DND-41 (cell line): ENCODE data around the gene CFAP100.

ENCODE experiments used
- ATAC-seq: fragments of 200-7000 bp; cut with Tn5 transposase; 3 replicates; pipeline ENCODE4 v1.9.1; 2021; ENCODE audit warnings: low read depth; ENCODE audit not compliant: insufficient read depth
- DNase-seq: peaks from one replicate; pipeline ENCODE4 v3.0.0-alpha.2; 2020
- H2AFZ ChIP-seq: 2 replicates; pipeline ENCODE4 v1.6.0; 2012; ENCODE audit warnings: low read depth, low read length
- H3K27ac ChIP-seq: 2 replicates; pipeline ENCODE4 v1.5.1; 2012; ENCODE audit warnings: low read length, inconsistent platforms
- H3K27me3 ChIP-seq: fragments of 200-600 bp; sonication (generic); 2 replicates; pipeline ENCODE4 v1.6.0; 2012; ENCODE audit warnings: low read length, mild to moderate bottlenecking, inconsistent platforms; ENCODE audit not compliant: insufficient read depth, poor library complexity
- H3K36me3 ChIP-seq: 2 replicates; pipeline ENCODE4 v1.5.1; 2012; ENCODE audit warnings: low read length, inconsistent platforms; ENCODE audit not compliant: insufficient read depth
- H3K4me1 ChIP-seq: 2 replicates; pipeline ENCODE4 v1.5.1; 2012; ENCODE audit warnings: mild to moderate bottlenecking, low read length; ENCODE audit not compliant: insufficient read depth
- H3K4me2 ChIP-seq: 2 replicates; pipeline ENCODE4 v1.6.0; 2012; ENCODE audit warnings: mild to moderate bottlenecking, moderate library complexity, low read length, inconsistent platforms; ENCODE audit not compliant: insufficient read depth
- H3K4me3 ChIP-seq, 2 experiments: fragments of 200-600 bp in 1 of 2; shearing (Covaris generic) in 1 of 2; 2 replicates each; pipeline ENCODE4 v1.5.1; 2012 to 2016; ENCODE audit warnings: inconsistent platforms in 2 of 2, low read length in 2 of 2, mild to moderate bottlenecking in 2 of 2, low read depth in 1 of 2, moderate library complexity in 1 of 2
- H3K79me2 ChIP-seq: 2 replicates; pipeline ENCODE4 v1.6.0; 2012; ENCODE audit warnings: low read length, inconsistent platforms; ENCODE audit not compliant: insufficient read depth
- H3K9ac ChIP-seq: 2 replicates; pipeline ENCODE4 v1.6.0; 2012; ENCODE audit warnings: low read depth, mild to moderate bottlenecking, inconsistent platforms, low read length, moderate library complexity
- H3K9me3 ChIP-seq: 2 replicates; pipeline ENCODE4 v1.5.1; 2012; ENCODE audit warnings: low read length, moderate library complexity, mild to moderate bottlenecking, inconsistent platforms; ENCODE audit not compliant: insufficient read depth, severe bottlenecking
- H4K20me1 ChIP-seq: 2 replicates; pipeline ENCODE4 v1.6.0; 2012; ENCODE audit warnings: low read length; ENCODE audit not compliant: insufficient read depth
- EZH2 ChIP-seq: IDR thresholded peaks from 3 replicates; pipeline ENCODE4 v1.6.1; 2012; ENCODE audit warnings: borderline replicate concordance, low read depth, mild to moderate bottlenecking, moderate library complexity, low read length, inconsistent platforms; ENCODE audit not compliant: severe bottlenecking
- TF ChIP-seq, protein P1 (sequence below): IDR thresholded peaks from 2 replicates; pipeline ENCODE4 v1.5.1; 2012; ENCODE audit warnings: borderline replicate concordance, low read length, moderate library complexity, mild to moderate bottlenecking; ENCODE audit not compliant: poor library complexity, severe bottlenecking; ENCODE audit errors: extremely low read depth

The CFAP100 gene

DNA sequence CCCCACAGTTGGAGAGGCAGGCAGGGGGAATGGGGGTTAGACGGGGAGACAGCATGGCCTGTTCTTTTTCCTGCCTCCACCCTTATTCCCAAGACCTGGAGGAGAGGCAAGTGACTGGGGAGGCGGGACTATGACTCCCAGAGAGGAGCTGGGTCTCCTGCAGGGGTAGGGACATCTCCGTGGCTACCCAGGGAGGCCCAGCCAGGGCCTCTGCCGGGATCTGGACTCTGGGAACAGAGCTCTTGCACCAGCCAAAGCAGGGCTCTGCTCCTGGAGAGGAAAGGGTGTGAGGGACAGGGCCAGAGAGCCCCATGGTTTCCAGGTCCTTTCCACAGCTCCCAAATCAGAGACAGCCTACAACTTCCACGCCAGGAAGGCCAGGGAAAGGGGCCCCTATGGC lies 22.8 kb downstream of the CFAP100 start:
- H2AFZ ChIP-seq, result no peak overlapping the region
- no peak overlapping the region for H3K27ac ChIP-seq
- H3K4me1 ChIP-seq, result no peaks in the 10 kb centered on the region
- H4K20me1 ChIP-seq, result peaks cover 6% of the 10 kb centered on the region; the same call in 1 of the 2 replicates
- ATAC-seq (no peak), DNase-seq (no peak)
- H3K4me3 ChIP-seq, result no peak overlapping the region
- no peak for TF ChIP-seq EZH2
- no peaks in the 10 kb centered on the region for H3K27me3 ChIP-seq
- H3K79me2 ChIP-seq, result no peaks in the 10 kb centered on the region
- no peaks in the 10 kb centered on the region for H3K36me3 ChIP-seq
- H3K9ac ChIP-seq, result no peak overlapping the region
- H3K4me2 ChIP-seq, result no peak overlapping the region
- no peaks in the 10 kb centered on the region for H3K9me3 ChIP-seq

DNA sequence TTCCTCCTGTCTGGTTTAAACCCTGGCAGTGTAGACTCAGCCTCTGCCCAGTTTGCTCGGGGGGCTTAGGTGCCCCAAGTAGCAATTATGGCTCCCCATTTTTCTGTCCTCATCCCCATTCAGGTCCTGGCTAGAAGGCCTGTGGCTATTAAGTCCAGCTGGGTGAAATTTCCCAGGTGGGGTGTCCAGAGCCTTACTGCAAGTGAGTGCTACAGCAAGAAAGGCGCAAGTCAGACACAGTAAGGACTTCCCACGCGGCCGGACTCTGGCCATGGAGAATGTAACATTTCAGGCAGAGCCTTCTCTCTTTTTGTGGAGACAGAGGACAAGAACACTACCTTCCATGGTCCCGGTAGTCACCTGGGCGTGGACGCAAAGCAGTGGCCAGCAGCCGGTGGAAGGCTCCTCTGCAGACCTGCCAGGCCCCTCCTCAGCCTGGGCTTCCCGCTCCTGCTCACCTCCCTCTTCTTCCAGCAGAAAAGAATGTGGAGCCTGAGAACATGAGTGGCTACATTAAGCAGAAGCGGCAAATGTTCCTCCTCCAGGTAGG lies 23.3 kb downstream of the CFAP100 start:
- Histone ChIP-seq H3K27ac (no peak overlapping the region), H2AFZ (no peak overlapping the region), H3K4me2 (no peak overlapping the region), H3K79me2 (no peaks in the 10 kb centered on the region), H3K27me3 (no peaks in the 10 kb centered on the region), H3K9ac (no peak overlapping the region), H3K4me3 (no peak overlapping the region), H3K36me3 (no peaks in the 10 kb centered on the region), H3K4me1 (no peaks in the 10 kb centered on the region), H4K20me1 (peaks cover 6% of the 10 kb centered on the region; the same call in 1 of the 2 replicates), H3K9me3 (no peaks in the 10 kb centered on the region)
- DNase-seq (no peak), ATAC-seq (no peak)
- TF ChIP-seq EZH2, result no peak
- TF ChIP-seq, protein P1, sequence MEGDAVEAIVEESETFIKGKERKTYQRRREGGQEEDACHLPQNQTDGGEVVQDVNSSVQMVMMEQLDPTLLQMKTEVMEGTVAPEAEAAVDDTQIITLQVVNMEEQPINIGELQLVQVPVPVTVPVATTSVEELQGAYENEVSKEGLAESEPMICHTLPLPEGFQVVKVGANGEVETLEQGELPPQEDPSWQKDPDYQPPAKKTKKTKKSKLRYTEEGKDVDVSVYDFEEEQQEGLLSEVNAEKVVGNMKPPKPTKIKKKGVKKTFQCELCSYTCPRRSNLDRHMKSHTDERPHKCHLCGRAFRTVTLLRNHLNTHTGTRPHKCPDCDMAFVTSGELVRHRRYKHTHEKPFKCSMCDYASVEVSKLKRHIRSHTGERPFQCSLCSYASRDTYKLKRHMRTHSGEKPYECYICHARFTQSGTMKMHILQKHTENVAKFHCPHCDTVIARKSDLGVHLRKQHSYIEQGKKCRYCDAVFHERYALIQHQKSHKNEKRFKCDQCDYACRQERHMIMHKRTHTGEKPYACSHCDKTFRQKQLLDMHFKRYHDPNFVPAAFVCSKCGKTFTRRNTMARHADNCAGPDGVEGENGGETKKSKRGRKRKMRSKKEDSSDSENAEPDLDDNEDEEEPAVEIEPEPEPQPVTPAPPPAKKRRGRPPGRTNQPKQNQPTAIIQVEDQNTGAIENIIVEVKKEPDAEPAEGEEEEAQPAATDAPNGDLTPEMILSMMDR, result no peak

DNA sequence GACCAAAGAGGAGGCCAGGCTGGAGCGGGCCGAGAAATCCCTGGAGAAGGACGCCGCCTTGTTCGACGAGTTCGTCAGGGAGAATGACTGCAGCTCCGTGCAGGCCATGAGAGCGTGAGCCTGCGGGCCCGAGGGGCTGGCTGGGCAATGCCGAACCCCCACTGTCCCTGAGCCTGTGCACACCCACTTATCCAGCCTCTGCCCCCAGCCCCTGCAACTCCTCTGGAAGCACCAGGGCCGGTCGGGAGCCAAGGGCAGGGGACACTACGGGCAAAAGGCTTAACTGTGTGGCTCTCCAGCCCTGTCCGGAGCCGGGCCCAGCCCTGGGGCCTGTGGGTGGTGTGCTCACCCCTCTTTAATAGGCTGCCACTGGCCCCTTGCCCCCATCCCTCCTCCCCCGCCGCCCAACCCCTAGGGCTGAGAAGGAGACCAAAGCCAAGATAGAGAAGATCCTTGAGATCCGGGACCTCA lies 24.0 kb downstream of the CFAP100 start:
- H3K4me2 ChIP-seq, result no peak overlapping the region
- no peak for DNase-seq
- no peaks in the 10 kb centered on the region for H3K9me3 ChIP-seq
- peaks cover 6% of the 10 kb centered on the region; the same call in 1 of the 2 replicates for H4K20me1 ChIP-seq
- no peaks in the 10 kb centered on the region for H3K27me3 ChIP-seq
- H2AFZ ChIP-seq, result no peak overlapping the region
- no peak overlapping the region for H3K27ac ChIP-seq
- no peaks in the 10 kb centered on the region for H3K4me1 ChIP-seq
- ATAC-seq, result no peak
- H3K4me3 ChIP-seq, result no peak overlapping the region
- no peak for TF ChIP-seq EZH2
- TF ChIP-seq, protein P1, result no peak
- H3K9ac ChIP-seq, result no peak overlapping the region
- no peaks in the 10 kb centered on the region for H3K36me3 ChIP-seq
- no peaks in the 10 kb centered on the region for H3K79me2 ChIP-seq

DNA sequence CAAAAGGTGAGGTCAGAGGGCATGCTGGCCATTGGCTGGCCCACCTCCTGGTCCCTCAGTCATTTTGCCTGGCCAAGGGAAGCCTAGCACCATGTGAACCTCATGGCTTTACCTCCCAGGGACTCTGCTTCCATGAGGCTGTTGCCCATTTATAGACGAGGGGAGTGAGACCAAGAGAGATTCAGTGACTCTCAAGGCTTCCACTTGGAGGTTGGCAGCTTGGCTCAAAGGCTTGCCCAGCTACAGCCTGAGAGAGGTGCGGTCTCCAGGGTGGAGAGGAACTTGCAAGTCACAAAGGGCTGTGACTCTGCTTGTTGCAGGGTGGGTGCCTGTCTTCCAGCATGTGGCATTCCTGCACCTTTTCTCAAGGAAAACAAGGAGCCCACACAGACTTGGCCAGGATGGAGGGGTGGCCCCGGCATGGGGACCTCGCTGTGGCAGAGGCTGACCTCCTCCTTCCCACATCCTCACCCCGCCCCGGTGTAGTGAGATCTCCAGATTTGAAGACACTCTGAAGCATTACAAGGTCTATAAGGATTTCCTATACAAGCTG lies 24.5 kb downstream of the CFAP100 start:
- Histone ChIP-seq H3K9me3 (no peaks in the 10 kb centered on the region), H3K4me1 (no peaks in the 10 kb centered on the region), H3K27ac (no peak overlapping the region), H3K36me3 (no peaks in the 10 kb centered on the region), H4K20me1 (peaks cover 6% of the 10 kb centered on the region; the same call in 1 of the 2 replicates), H3K27me3 (no peaks in the 10 kb centered on the region), H3K79me2 (no peaks in the 10 kb centered on the region), H2AFZ (no peak overlapping the region), H3K4me3 (no peak overlapping the region), H3K4me2 (no peak overlapping the region), H3K9ac (no peak overlapping the region)
- DNase-seq (no peak), ATAC-seq (no peak)
- TF ChIP-seq, protein P1, result no peak
- no peak for TF ChIP-seq EZH2
